HG03097 (cell line): ENCODE data around the gene MAF.

Experiments used
- ATAC-seq: cut with Tn5 transposase; IDR thresholded peaks from one replicate; pipeline ENCODE4 v1.9.1; 2021; ENCODE audit not compliant: unreplicated experiment, low FRiP score

The MAF gene

DNA sequence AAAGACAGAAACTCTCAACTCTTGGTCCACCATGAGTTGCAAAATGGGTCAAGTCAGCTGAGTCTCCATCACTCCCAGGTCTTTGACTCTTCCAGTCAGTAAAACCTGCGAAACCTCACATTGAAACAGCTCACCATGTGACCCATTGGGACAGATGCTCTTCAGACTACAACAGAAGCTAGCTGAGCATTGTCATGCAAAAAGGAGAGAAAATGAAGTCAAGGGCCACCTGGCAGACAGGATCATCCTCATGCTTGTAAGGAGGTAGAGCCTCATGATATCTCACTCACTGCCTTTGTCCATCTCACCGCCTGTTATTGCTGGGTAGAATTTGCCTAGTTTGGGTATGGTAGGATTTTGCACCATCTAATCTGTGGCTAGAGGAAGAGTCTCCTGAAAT is 50.2 kb downstream of the MAF start:
- ATAC-seq = no peak

- no peak for ATAC-seq
These were observed 53.5 kb downstream of the MAF start for GRCh38 chr16:79547085-79547484.
